ENCODE measurements around the gene SCFD2. TPM values are rescaled to one million over a fixed set of nuclear protein-coding genes. Genes with fewer than 3 reads are reported as not detected.

SCFD2 gene
- total and polyA plus RNA-seq, 7 donors = 5.8 to 13.3 (median 11.2) TPM

- Histone ChIP-seq H3K36me3 (ENCODE audit: insufficient read depth in 1 of 2, low read depth in 1 of 2) (no peaks in the 10 kb centered on the region), H3K4me3 (no peak overlapping the region), H3K27ac (no peak overlapping the region), H3K9me3 (no peaks in the 10 kb centered on the region), H3K4me1 (peaks cover 31% of the 10 kb centered on the region), H3K27me3 (ENCODE audit: insufficient read depth in 3 of 3, low read length in 2 of 3) (no peaks in the 10 kb centered on the region)
- intact Hi-C loops (cut with DNase I) = no loop called here
- no peak for ATAC-seq
- no peak for DNase-seq
- TF ChIP-seq, protein P1, sequence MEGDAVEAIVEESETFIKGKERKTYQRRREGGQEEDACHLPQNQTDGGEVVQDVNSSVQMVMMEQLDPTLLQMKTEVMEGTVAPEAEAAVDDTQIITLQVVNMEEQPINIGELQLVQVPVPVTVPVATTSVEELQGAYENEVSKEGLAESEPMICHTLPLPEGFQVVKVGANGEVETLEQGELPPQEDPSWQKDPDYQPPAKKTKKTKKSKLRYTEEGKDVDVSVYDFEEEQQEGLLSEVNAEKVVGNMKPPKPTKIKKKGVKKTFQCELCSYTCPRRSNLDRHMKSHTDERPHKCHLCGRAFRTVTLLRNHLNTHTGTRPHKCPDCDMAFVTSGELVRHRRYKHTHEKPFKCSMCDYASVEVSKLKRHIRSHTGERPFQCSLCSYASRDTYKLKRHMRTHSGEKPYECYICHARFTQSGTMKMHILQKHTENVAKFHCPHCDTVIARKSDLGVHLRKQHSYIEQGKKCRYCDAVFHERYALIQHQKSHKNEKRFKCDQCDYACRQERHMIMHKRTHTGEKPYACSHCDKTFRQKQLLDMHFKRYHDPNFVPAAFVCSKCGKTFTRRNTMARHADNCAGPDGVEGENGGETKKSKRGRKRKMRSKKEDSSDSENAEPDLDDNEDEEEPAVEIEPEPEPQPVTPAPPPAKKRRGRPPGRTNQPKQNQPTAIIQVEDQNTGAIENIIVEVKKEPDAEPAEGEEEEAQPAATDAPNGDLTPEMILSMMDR (IDR thresholded peaks at IDR 0.05) = no peak
- WGBS, 3 donors = 43 to 71% (median 48%) methylated on average over 2 of the region's 2 CpGs
Observed at GRCh38 chr4:52945326-52945898, 420.4 kb downstream of the SCFD2 start.

DNA sequence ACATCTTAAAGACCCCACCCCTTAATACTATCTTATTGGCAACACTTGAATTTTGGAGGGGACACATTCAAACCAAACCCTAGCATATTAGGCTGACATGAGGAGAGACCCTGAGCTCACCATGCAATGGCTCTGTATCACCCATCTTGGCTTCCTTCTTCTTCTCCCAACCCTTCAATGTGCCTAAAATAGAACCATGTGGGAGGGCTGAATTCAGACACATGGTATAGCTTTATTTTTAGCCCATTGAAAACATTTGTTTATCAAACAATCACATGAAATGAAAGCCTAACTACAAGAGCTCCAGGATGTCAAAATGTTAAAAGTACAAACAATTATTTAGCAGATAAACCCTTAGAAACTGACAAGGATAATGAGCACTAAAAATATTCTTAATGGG lies 422.2 kb downstream of the SCFD2 start:
- no peaks in the 10 kb centered on the region for H3K9me3 ChIP-seq
- peak in 2 of 4 donors; percentile 40 to 42 for ATAC-seq

GRCh38 chr4:52942936-52943335 lies 422.9 kb downstream of the SCFD2 start:
- TF ChIP-seq, protein P1 (IDR thresholded peaks at IDR 0.05) = no peak
- WGBS, 3 donors = 89 to 100% (median 97%) methylated on average over 1 of the region's 1 CpG
- Histone ChIP-seq H3K36me3 (ENCODE audit: insufficient read depth in 1 of 2, low read depth in 1 of 2) (no peaks in the 10 kb centered on the region), H3K27ac (no peak overlapping the region), H3K9me3 (no peaks in the 10 kb centered on the region), H3K27me3 (ENCODE audit: insufficient read depth in 3 of 3, low read length in 2 of 3) (no peaks in the 10 kb centered on the region), H3K4me3 (no peak overlapping the region), H3K4me1 (peaks cover 46% of the 10 kb centered on the region)
- DNase-seq (no peak), ATAC-seq (no peak)
- intact Hi-C loops (cut with DNase I) = no loop called here

More for the DNA sequence above, 422.2 kb downstream of the SCFD2 start:
- TF ChIP-seq, protein P1 (IDR thresholded peaks at IDR 0.05) = no peak
- H3K4me1 ChIP-seq = peaks cover 46% of the 10 kb centered on the region
- H3K27ac ChIP-seq = no peak overlapping the region
- H3K4me3 ChIP-seq = no peak overlapping the region
- no peaks in the 10 kb centered on the region for H3K36me3 ChIP-seq (ENCODE audit: insufficient read depth in 1 of 2, low read depth in 1 of 2)
- intact Hi-C loops (cut with DNase I) = no loop called here
- no peaks in the 10 kb centered on the region for H3K27me3 ChIP-seq (ENCODE audit: insufficient read depth in 3 of 3, low read length in 2 of 3)
- no peak for DNase-seq

DNA sequence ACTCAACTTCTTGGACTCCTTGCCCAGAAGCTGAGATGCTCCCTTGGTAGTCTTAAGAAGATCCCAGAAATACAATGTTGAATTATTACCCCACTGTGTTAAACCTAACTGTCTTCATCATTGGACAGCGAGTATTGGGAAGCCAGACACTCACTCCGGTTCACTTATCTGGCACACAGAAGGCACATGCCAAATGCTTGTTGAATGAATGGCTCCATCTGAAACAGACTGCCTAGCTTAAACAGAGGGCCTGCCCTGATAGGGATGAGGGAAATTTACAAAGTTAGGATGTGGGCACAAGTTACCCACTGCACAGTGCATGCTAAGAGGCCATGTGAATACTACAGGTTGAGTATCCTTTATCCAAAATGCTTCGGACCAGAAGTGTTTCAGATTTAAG lies 424.4 kb downstream of the SCFD2 start:
- no peak overlapping the region for H3K27ac ChIP-seq
- intact Hi-C loops (cut with DNase I) = no loop called here
- peaks cover 34% of the 10 kb centered on the region for H3K4me1 ChIP-seq
- TF ChIP-seq, protein P1 (IDR thresholded peaks at IDR 0.05) = no peak
- peaks cover 0 to 2% of the 10 kb centered on the region in 2 donors for H3K36me3 ChIP-seq (ENCODE audit: insufficient read depth in 1 of 2, low read depth in 1 of 2)
- no peaks in the 10 kb centered on the region for H3K27me3 ChIP-seq (ENCODE audit: insufficient read depth in 3 of 3, low read length in 2 of 3)
- no peak overlapping the region for H3K4me3 ChIP-seq
- DNase-seq (no peak), ATAC-seq (no peak)
- no peaks in the 10 kb centered on the region for H3K9me3 ChIP-seq
- 91 to 93% (median 91%) methylated on average over 3 of the region's 3 CpGs for WGBS, 3 donors

DNA sequence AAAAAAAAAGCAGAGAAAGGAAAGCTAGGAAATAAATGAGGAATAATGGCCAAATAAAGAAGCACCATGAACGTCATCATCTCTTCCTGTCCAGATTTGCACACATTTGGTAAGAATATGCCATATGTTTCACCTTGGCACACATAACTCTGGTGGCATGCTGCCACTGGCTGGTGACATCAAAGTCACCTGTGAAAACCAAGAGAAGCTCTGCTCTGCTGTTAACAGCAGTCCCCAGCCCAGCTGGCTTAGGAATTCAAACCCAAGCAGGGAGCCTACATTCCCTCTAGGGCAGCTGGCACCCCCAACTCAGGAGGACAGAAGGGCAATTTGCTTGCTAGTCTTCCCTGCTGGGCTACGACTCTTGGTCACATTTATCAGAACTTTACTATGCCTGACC lies 426.1 kb downstream of the SCFD2 start:
- TF ChIP-seq, protein P1 (IDR thresholded peaks at IDR 0.05) = no peak
- 57 to 60% (median 60%) methylated on average over 2 of the region's 2 CpGs for WGBS, 3 donors
- intact Hi-C loops (cut with DNase I) = no loop called here
- Histone ChIP-seq H3K4me3 (no peak overlapping the region), H3K4me1 (peaks cover 28% of the 10 kb centered on the region), H3K36me3 (ENCODE audit: insufficient read depth in 1 of 2, low read depth in 1 of 2) (peaks cover 0 to 2% of the 10 kb centered on the region in 2 donors), H3K27ac (peak overlapping the region; percentile 75), H3K27me3 (ENCODE audit: insufficient read depth in 3 of 3, low read length in 2 of 3) (no peaks in the 10 kb centered on the region), H3K9me3 (no peaks in the 10 kb centered on the region)
- ATAC-seq (peak in 2 of 4 donors; percentile 25 to 33), DNase-seq (no peak)
